ENCODE results near the gene DENND2C.

Gene DENND2C

DNA sequence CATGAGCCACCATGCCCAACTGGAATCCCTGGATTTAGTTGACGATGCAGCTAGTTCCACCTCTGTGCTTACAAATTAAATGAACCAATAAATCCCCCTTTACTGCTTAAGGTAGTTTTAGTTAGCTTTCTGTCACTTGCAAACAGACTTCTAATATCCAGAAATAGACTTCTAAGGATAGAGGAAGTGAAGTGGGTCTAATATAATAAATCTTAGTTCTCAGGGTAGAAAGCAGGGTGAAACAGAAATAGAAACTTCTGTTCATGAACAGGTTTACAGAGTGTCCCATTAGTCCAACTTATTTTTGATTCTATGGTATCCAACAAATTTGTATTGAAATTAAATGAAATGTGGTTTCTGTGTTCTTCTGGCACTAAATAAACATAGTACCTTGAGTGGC is 108.5 kb downstream of the DENND2C start:
- POLR2A ChIA-PET, result no interaction called here
- no peak for DNase-seq (ENCODE audit: extremely low spot score)
- no peak for TF ChIP-seq LEF1 (IDR thresholded peaks at IDR 0.05; ENCODE audit: borderline replicate concordance)
- no peak for TF ChIP-seq SUZ12 (IDR thresholded peaks at IDR 0.05)
- no peak for TF ChIP-seq FOXM1 (IDR thresholded peaks at IDR 0.05; ENCODE audit: borderline replicate concordance)
- no peak for TF ChIP-seq HDGF (IDR thresholded peaks at IDR 0.05; ENCODE audit: borderline replicate concordance)
- TF ChIP-seq NFRKB (IDR thresholded peaks at IDR 0.05), result no peak
- no peak for TF ChIP-seq ARNT (IDR thresholded peaks at IDR 0.05)
- TF ChIP-seq BHLHE40 (IDR thresholded peaks at IDR 0.05; ENCODE audit: borderline replicate concordance), result no peak
- no peak for TF ChIP-seq FOXA1 (IDR thresholded peaks at IDR 0.05)
- no peak for TF ChIP-seq ELF4 (IDR thresholded peaks at IDR 0.05)
- no peak for TF ChIP-seq FOXK2 (IDR thresholded peaks at IDR 0.05)
- no peak for TF ChIP-seq CTBP1 (IDR thresholded peaks at IDR 0.05; ENCODE audit: borderline replicate concordance)
- TF ChIP-seq SP1 (IDR thresholded peaks at IDR 0.05), result no peak
- no peak for TF ChIP-seq ZNF384 (IDR thresholded peaks at IDR 0.05)
- no peak for TF ChIP-seq PKNOX1 (IDR thresholded peaks at IDR 0.05)
- no peak for TF ChIP-seq TARDBP (IDR thresholded peaks at IDR 0.05)
- TF ChIP-seq L3MBTL2 (conservative IDR thresholded peaks at IDR 0.05), result no peak
- CTCF ChIA-PET, result interaction anchor here (0.8 kb wide), 1 partner anchor 214 kb away, joined by 4 read pairs; no protein-coding TSS in a partner anchor

- ChIA-PET CTCF (no interaction called here), POLR2A (interaction anchor here (0.7 kb wide), 1 partner anchor 531 kb away, joined by 3 read pairs; no protein-coding TSS in a partner anchor)
- no peak for DNase-seq (ENCODE audit: extremely low spot score)
- no peak for TF ChIP-seq ELF4 (IDR thresholded peaks at IDR 0.05)
- no peak for TF ChIP-seq BHLHE40 (IDR thresholded peaks at IDR 0.05; ENCODE audit: borderline replicate concordance)
- no peak for TF ChIP-seq TARDBP (IDR thresholded peaks at IDR 0.05)
- TF ChIP-seq ZNF384 (IDR thresholded peaks at IDR 0.05), result no peak
- TF ChIP-seq ARNT (IDR thresholded peaks at IDR 0.05), result no peak
- no peak for TF ChIP-seq HDGF (IDR thresholded peaks at IDR 0.05; ENCODE audit: borderline replicate concordance)
- no peak for TF ChIP-seq CTBP1 (IDR thresholded peaks at IDR 0.05; ENCODE audit: borderline replicate concordance)
Observed at GRCh38 chr1:114559356-114559755, 110.5 kb downstream of the DENND2C start.

DNA sequence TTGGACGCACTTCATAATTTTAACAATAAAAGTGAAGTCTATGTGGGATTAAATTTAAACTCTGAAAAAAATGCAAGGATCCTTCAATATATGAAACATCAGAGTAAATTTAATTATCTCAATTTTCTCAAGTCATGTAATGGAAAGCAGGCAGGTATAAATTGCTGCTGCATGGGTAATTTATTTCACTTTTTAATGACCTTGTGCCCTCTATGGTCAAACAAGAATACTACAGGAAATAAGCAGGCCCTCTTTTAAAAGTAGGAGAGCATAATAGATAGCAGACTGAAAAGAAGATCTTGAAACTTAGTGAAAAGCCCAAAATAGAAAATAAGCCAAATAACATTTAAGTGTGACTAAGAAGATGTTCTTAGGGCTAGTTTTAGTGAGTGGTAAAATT is 111.3 kb downstream of the DENND2C start:
- ChIA-PET CTCF (no interaction called here), POLR2A (no interaction called here)
- DNase-seq (ENCODE audit: extremely low spot score), result peak; percentile 32
- TF ChIP-seq PKNOX1 (IDR thresholded peaks at IDR 0.05), result 0 out of 2 replicates have a peak, but pooled peaks have one; percentile 8
- no peak for TF ChIP-seq CTBP1 (IDR thresholded peaks at IDR 0.05; ENCODE audit: borderline replicate concordance)

DNA sequence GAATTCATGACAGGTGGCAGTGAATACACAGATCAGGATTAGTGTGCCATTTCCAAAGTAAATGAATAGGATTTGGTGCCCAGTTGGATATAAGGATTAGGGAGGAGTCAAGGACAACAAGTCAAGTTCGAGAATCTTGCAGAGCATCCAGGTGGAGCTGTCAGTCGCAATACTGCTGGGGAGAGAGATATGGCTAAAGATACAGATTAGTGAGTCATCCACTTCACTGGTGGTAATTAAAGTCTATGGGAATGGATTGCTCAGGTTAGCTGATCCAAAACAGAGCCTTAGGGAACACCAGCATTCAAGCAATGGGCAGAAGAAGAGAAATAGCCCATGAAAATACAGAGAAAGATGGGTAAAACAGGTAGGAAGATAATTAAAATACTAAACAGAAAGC is 115.3 kb downstream of the DENND2C start:
- POLR2A ChIA-PET, result no interaction called here

DNA sequence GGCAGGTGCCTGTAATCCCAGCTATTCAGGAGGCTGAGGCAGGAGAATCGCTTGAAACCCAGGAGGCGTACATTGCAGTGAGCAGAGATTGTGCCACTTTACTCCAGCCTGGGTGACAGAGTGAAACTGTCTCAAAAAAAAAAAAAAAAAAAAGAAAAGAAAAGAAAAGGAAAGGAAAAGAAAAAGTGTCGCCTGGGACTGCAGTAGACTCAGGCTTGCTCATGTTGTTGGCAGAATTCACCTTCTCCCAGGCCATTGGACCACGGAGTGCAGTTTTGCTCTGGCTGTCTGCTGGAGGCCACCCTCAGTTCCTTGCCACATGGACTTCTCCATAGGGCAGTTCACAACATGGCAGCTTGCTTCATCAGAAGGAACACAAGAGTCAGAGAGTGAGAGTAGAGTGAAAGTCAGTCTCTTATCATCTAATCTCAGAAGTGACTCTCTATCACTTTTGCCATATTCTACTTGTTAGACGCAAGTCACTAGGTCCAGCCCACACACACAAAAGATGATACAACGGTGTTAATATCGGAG is 117.7 kb downstream of the DENND2C start:
- TF ChIP-seq FOXK2 (IDR thresholded peaks at IDR 0.05), result no peak
- TF ChIP-seq SUZ12 (IDR thresholded peaks at IDR 0.05), result no peak
- TF ChIP-seq ARNT (IDR thresholded peaks at IDR 0.05), result no peak
- TF ChIP-seq HDGF (IDR thresholded peaks at IDR 0.05; ENCODE audit: borderline replicate concordance), result no peak
- no peak for TF ChIP-seq L3MBTL2 (conservative IDR thresholded peaks at IDR 0.05)
- TF ChIP-seq NFRKB (IDR thresholded peaks at IDR 0.05), result no peak
- TF ChIP-seq FOXA1 (IDR thresholded peaks at IDR 0.05), result no peak
- no peak for TF ChIP-seq LEF1 (IDR thresholded peaks at IDR 0.05; ENCODE audit: borderline replicate concordance)
- no peak for TF ChIP-seq ELF4 (IDR thresholded peaks at IDR 0.05)
- no peak for TF ChIP-seq TARDBP (IDR thresholded peaks at IDR 0.05)
- no peak for TF ChIP-seq FOXM1 (IDR thresholded peaks at IDR 0.05; ENCODE audit: borderline replicate concordance)
- no peak for TF ChIP-seq BHLHE40 (IDR thresholded peaks at IDR 0.05; ENCODE audit: borderline replicate concordance)
- TF ChIP-seq CTBP1 (IDR thresholded peaks at IDR 0.05; ENCODE audit: borderline replicate concordance), result no peak
- TF ChIP-seq PKNOX1 (IDR thresholded peaks at IDR 0.05), result no peak
- no peak for TF ChIP-seq SP1 (IDR thresholded peaks at IDR 0.05)
- no peak for TF ChIP-seq ZNF384 (IDR thresholded peaks at IDR 0.05)
- POLR2A ChIA-PET, result no interaction called here
- no peak for DNase-seq (ENCODE audit: extremely low spot score)
- CTCF ChIA-PET, result no interaction called here

More for the DNA sequence above, 115.3 kb downstream of the DENND2C start:
- DNase-seq (ENCODE audit: extremely low spot score), result no peak
- TF ChIP-seq ZNF384 (IDR thresholded peaks at IDR 0.05), result no peak
- no peak for TF ChIP-seq SP1 (IDR thresholded peaks at IDR 0.05)
- TF ChIP-seq FOXK2 (IDR thresholded peaks at IDR 0.05), result no peak
- TF ChIP-seq HDGF (IDR thresholded peaks at IDR 0.05; ENCODE audit: borderline replicate concordance), result no peak
- no peak for TF ChIP-seq BHLHE40 (IDR thresholded peaks at IDR 0.05; ENCODE audit: borderline replicate concordance)
- no peak for TF ChIP-seq PKNOX1 (IDR thresholded peaks at IDR 0.05)
- TF ChIP-seq FOXM1 (IDR thresholded peaks at IDR 0.05; ENCODE audit: borderline replicate concordance), result no peak
- no peak for TF ChIP-seq ARNT (IDR thresholded peaks at IDR 0.05)
- no peak for TF ChIP-seq FOXA1 (IDR thresholded peaks at IDR 0.05)
- no peak for TF ChIP-seq TARDBP (IDR thresholded peaks at IDR 0.05)
- no peak for TF ChIP-seq ELF4 (IDR thresholded peaks at IDR 0.05)
- TF ChIP-seq L3MBTL2 (conservative IDR thresholded peaks at IDR 0.05), result no peak
- no peak for TF ChIP-seq NFRKB (IDR thresholded peaks at IDR 0.05)
- no peak for TF ChIP-seq CTBP1 (IDR thresholded peaks at IDR 0.05; ENCODE audit: borderline replicate concordance)
- no peak for TF ChIP-seq LEF1 (IDR thresholded peaks at IDR 0.05; ENCODE audit: borderline replicate concordance)
- TF ChIP-seq SUZ12 (IDR thresholded peaks at IDR 0.05), result no peak
- CTCF ChIA-PET, result no interaction called here

- DNase-seq (ENCODE audit: extremely low spot score), result no peak
- ChIA-PET CTCF (no interaction called here), POLR2A (no interaction called here)
- TF ChIP-seq TARDBP (IDR thresholded peaks at IDR 0.05) (no peak), HDGF (IDR thresholded peaks at IDR 0.05; ENCODE audit: borderline replicate concordance) (no peak), PKNOX1 (IDR thresholded peaks at IDR 0.05) (no peak), NFRKB (IDR thresholded peaks at IDR 0.05) (no peak)
Observed at GRCh38 chr1:114551400-114551799, 118.4 kb downstream of the DENND2C start.
